ENCODE data around the gene MOV10L1. TPM values are rescaled to one million over a fixed set of nuclear protein-coding genes. Genes with fewer than 3 reads are reported as not detected.

Gene MOV10L1
- total RNA-seq, 1 donor from 2014 or later, result not detected

DNA sequence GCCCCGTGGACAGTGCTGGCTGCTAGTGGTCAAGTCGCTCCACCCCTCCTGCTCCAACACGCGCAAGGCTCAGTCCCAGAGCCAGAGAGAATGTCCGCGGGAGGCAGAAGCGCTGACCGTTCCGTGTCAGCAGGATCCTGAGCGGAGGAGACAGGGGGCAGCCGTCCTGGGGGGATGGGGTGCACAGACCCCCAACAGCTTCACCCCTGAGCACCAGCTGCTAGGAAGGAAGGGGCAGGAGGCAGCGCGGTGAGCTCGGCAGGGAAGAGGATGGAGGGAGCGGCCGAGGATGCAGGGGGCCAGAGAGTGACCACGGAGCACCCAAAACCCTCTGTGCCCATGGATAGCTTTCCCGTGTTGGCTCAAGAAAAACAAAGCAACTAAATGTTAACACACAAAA lies 25.4 kb upstream of the MOV10L1 start:
- Histone ChIP-seq H3K27me3 (peaks cover 2% of the 10 kb centered on the region), H3K4me3 (no peak overlapping the region), H3K36me3 (no peaks in the 10 kb centered on the region), H3K27ac (no peak overlapping the region), H3K4me1 (peaks cover 0 to 2% of the 10 kb centered on the region in 2 donors), H3K9me3 (no peaks in the 10 kb centered on the region)
- no peak for DNase-seq (ENCODE audit: low spot score in 2 of 2)
- intact Hi-C loops (cut with DNase I), result no loop called here
- TF ChIP-seq, protein P1, sequence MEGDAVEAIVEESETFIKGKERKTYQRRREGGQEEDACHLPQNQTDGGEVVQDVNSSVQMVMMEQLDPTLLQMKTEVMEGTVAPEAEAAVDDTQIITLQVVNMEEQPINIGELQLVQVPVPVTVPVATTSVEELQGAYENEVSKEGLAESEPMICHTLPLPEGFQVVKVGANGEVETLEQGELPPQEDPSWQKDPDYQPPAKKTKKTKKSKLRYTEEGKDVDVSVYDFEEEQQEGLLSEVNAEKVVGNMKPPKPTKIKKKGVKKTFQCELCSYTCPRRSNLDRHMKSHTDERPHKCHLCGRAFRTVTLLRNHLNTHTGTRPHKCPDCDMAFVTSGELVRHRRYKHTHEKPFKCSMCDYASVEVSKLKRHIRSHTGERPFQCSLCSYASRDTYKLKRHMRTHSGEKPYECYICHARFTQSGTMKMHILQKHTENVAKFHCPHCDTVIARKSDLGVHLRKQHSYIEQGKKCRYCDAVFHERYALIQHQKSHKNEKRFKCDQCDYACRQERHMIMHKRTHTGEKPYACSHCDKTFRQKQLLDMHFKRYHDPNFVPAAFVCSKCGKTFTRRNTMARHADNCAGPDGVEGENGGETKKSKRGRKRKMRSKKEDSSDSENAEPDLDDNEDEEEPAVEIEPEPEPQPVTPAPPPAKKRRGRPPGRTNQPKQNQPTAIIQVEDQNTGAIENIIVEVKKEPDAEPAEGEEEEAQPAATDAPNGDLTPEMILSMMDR (IDR thresholded peaks at IDR 0.05), result no peak

DNA sequence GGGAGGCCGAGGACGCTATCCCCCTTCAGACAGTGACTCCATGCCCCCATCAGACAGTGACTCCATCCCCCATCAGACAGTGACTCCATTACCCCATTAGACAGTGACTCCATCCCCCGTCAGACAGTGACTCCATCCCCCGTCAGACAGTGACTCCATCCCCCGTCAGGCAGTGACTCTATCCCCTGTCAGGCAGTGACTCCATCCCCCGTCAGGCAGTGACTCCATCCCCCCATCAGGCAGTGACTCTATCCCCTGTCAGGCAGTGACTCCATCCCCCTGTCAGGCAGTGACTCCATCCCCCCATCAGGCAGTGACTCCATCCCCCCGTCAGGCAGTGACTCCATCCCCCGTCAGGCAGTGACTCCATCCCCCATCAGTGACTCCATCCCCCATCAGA lies 22.6 kb upstream of the MOV10L1 start:
- H3K36me3 ChIP-seq, result no peaks in the 10 kb centered on the region
- H3K4me1 ChIP-seq, result no peaks in the 10 kb centered on the region
- no peak for DNase-seq (ENCODE audit: low spot score in 2 of 2)
- no peaks in the 10 kb centered on the region for H3K9me3 ChIP-seq
- H3K27ac ChIP-seq, result no peak overlapping the region
- no peaks in the 10 kb centered on the region for H3K27me3 ChIP-seq
- intact Hi-C loops (cut with DNase I), result no loop called here
- no peak overlapping the region for H3K4me3 ChIP-seq
- TF ChIP-seq, protein P1 (IDR thresholded peaks at IDR 0.05), result no peak

DNA sequence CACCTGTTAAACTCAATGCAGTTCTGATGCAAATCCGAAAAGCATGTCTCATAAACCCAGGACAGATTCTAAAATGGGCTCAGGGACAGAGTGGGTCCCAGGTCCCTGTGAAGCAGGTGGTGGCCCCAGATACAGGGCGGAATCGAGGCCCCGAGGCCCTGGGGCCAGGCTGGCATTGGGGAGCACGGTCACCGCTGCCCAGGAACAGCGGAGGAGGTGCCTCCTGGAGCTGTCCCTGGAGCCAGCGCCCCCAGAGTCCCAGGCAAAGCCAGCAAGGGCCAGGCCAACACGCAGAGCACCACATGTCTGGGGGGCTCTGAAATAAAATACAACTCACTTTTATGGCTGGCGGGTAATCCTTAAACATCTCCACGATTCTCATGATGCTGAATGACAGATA lies 21.7 kb upstream of the MOV10L1 start:
- Histone ChIP-seq H3K27ac (no peak overlapping the region), H3K36me3 (no peaks in the 10 kb centered on the region), H3K9me3 (no peaks in the 10 kb centered on the region), H3K27me3 (no peaks in the 10 kb centered on the region), H3K4me3 (no peak overlapping the region), H3K4me1 (no peaks in the 10 kb centered on the region)
- intact Hi-C loops (cut with DNase I), result no loop called here
- TF ChIP-seq, protein P1 (IDR thresholded peaks at IDR 0.05), result no peak
- no peak for DNase-seq (ENCODE audit: low spot score in 2 of 2)

DNA sequence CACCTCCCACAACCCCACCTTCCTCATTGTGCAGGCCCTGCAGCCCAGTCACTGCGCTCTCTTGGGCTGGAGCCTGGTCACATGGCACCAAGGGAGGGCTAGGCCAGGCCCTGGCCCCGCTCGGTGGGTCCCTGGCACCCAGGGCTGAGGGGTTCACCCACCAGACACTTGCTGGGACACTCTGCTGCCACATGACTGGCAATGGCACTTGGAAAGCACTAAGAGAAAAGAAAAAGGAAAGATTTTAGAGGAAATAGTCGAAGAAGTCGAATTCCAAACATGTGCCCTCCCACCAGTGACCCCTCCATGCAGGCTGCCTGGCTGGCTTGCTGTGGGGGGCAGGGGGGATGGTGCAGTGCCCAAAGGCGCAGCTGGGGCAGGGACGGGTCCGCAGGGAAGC lies 19.4 kb upstream of the MOV10L1 start:
- Histone ChIP-seq H3K9me3 (no peaks in the 10 kb centered on the region), H3K36me3 (no peaks in the 10 kb centered on the region), H3K27me3 (no peaks in the 10 kb centered on the region), H3K4me1 (no peaks in the 10 kb centered on the region), H3K27ac (no peak overlapping the region), H3K4me3 (no peak overlapping the region)
- DNase-seq (ENCODE audit: low spot score in 2 of 2), result no peak
- TF ChIP-seq, protein P1 (IDR thresholded peaks at IDR 0.05), result no peak
- intact Hi-C loops (cut with DNase I), result no loop called here

DNA sequence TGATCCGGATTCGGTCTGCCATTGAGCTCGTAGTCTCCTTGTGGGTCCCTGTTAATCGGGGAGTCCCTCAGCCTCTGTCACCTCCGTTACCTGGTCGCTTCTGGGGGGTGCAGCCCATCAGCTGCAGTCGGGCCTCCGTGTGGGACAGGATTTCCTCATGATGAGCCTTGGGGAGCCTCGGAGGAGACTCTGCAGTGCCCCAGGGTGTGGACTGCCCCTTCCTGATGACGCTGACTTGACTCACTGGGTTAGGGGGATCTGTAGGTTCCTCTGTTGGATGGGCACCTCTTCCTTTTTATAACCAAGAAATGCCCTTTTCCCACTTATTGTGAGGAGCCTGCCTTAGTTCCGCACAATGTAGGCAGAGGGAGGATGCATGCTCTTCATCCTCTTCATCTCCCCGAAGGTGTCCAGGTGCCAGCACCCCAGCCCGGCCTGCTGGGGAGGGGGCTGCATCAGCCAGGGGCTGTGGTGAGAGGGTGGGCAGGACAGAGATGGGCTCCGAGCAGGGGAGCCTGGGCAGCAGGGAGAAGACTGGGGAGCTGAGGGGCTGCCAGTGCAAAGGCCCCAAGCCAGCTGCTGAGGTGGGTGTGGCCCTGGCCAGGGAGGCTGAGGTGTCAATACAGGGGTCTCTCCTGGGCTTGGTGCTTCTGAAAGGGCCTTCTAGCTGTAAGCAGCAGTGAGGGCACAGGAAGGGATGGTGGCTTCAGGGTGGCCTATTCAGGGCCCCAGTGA lies 18.2 kb upstream of the MOV10L1 start:
- no peak for DNase-seq (ENCODE audit: low spot score in 2 of 2)
- Histone ChIP-seq H3K9me3 (no peaks in the 10 kb centered on the region), H3K27ac (no peak overlapping the region), H3K36me3 (no peaks in the 10 kb centered on the region), H3K4me3 (no peak overlapping the region), H3K4me1 (no peaks in the 10 kb centered on the region), H3K27me3 (no peaks in the 10 kb centered on the region)
- intact Hi-C loops (cut with DNase I), result no loop called here
- TF ChIP-seq, protein P1 (IDR thresholded peaks at IDR 0.05), result no peak

DNA sequence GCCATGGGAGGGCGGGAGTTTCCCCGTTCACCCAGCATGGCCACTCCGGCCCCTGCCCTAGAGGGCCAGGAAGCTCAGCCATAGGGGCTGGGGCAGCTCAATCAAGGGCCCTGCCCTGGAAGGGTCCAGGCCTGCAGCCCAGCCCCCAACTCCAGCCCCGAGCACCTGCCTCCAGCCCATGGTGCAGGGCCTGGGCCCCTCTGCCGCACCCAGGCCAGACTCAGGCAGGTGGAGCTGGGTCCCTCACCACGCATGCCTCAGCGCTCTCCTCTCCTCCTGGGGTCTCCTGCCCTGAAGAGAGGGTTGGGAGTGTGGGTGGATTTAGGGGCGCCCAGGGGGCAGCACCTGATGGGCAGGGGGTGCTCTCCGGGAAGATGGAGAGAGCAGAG lies 17.6 kb upstream of the MOV10L1 start:
- H3K9me3 ChIP-seq, result no peaks in the 10 kb centered on the region
- intact Hi-C loops (cut with DNase I), result no loop called here
- H3K4me3 ChIP-seq, result no peak overlapping the region
- H3K4me1 ChIP-seq, result no peaks in the 10 kb centered on the region
- H3K27me3 ChIP-seq, result no peaks in the 10 kb centered on the region
- H3K27ac ChIP-seq, result no peak overlapping the region
- TF ChIP-seq, protein P1 (IDR thresholded peaks at IDR 0.05), result no peak
- no peaks in the 10 kb centered on the region for H3K36me3 ChIP-seq
- no peak for DNase-seq (ENCODE audit: low spot score in 2 of 2)

Measured in ascending aorta (tissue), 2 donors.